Measurements from ENCODE around the gene MMP15. TPM values are rescaled to one million over a fixed set of nuclear protein-coding genes. Genes with fewer than 3 reads are reported as not detected.

Gene MMP15
- total RNA-seq, 1 experiment from 2014 or later, result 55.5 TPM

DNA sequence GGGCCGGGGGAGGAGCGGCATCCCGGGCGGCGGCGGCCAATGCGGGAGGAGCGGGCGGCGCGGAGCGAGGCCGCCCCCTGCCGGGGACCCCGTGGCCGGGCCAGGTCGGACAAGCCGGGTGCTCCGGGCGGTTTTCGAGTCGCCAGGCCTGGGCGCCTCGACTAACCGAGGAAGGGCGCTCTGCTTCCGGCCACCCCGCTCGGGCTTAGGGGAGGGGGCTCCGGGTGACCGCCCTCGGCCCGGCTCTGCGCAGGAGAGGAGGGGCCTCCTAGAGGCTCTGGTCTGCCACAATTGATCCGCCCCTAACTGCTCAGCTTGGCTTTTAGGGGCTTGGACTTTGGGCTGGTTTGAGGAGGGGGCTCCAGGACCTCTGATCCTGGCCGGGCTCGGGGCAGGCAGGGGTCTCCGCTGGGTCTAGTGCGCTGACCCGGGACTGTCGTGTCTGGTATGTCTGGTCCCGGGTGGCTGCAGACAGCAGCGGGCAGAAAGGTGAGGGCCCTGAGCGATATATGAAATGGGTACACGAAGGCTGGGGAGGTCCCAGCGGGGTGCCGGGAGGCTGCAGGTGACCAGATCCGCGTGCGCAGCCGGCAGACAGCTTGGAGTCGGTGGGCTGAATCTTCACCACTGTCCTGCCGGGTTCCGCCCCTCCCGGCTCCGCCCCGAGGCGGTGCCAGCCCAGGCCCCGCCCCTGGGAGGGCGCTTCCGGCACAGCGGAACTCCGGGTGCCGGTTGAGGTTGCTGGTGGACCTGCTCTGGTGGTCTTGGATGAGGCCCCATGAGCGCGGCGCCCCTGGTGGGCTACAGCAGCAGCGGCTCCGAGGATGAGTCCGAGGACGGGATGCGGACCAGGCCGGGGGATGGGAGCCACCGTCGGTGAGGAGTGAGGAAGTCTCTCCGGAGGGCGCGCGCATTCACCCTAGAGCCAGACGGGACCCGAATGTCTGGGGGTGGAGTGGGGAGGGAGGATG, 24.6 kb upstream of the MMP15 start, which contains the start of gene USB1 (continued):
- TF ChIP-seq ZNF232 (CRISPR knock-in tag; IDR thresholded peaks at IDR 0.05) (no peak), ATF1 (CRISPR knock-in tag; IDR thresholded peaks at IDR 0.05) (no peak), NR2C2 (CRISPR knock-in tag; IDR thresholded peaks at IDR 0.05) (no peak), ZNF138 (CRISPR knock-in tag; conservative IDR thresholded peaks at IDR 0.05) (no peak), ESRRA (CRISPR knock-in tag; IDR thresholded peaks at IDR 0.05; ENCODE audit: borderline replicate concordance) (no peak), ETV6 (CRISPR knock-in tag; IDR thresholded peaks at IDR 0.05) (peak; percentile 44; the same call in 1 of the 2 replicates)
- TF ChIP-seq, protein P1, sequence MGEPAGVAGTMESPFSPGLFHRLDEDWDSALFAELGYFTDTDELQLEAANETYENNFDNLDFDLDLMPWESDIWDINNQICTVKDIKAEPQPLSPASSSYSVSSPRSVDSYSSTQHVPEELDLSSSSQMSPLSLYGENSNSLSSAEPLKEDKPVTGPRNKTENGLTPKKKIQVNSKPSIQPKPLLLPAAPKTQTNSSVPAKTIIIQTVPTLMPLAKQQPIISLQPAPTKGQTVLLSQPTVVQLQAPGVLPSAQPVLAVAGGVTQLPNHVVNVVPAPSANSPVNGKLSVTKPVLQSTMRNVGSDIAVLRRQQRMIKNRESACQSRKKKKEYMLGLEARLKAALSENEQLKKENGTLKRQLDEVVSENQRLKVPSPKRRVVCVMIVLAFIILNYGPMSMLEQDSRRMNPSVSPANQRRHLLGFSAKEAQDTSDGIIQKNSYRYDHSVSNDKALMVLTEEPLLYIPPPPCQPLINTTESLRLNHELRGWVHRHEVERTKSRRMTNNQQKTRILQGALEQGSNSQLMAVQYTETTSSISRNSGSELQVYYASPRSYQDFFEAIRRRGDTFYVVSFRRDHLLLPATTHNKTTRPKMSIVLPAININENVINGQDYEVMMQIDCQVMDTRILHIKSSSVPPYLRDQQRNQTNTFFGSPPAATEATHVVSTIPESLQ (CRISPR knock-in tag; IDR thresholded peaks at IDR 0.05), result no peak
- TF ChIP-seq, protein P2, sequence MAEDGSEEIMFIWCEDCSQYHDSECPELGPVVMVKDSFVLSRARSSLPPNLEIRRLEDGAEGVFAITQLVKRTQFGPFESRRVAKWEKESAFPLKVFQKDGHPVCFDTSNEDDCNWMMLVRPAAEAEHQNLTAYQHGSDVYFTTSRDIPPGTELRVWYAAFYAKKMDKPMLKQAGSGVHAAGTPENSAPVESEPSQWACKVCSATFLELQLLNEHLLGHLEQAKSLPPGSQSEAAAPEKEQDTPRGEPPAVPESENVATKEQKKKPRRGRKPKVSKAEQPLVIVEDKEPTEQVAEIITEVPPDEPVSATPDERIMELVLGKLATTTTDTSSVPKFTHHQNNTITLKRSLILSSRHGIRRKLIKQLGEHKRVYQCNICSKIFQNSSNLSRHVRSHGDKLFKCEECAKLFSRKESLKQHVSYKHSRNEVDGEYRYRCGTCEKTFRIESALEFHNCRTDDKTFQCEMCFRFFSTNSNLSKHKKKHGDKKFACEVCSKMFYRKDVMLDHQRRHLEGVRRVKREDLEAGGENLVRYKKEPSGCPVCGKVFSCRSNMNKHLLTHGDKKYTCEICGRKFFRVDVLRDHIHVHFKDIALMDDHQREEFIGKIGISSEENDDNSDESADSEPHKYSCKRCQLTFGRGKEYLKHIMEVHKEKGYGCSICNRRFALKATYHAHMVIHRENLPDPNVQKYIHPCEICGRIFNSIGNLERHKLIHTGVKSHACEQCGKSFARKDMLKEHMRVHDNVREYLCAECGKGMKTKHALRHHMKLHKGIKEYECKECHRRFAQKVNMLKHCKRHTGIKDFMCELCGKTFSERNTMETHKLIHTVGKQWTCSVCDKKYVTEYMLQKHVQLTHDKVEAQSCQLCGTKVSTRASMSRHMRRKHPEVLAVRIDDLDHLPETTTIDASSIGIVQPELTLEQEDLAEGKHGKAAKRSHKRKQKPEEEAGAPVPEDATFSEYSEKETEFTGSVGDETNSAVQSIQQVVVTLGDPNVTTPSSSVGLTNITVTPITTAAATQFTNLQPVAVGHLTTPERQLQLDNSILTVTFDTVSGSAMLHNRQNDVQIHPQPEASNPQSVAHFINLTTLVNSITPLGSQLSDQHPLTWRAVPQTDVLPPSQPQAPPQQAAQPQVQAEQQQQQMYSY (CRISPR knock-in tag; IDR thresholded peaks at IDR 0.05), result no peak
- TF ChIP-seq, protein P3, sequence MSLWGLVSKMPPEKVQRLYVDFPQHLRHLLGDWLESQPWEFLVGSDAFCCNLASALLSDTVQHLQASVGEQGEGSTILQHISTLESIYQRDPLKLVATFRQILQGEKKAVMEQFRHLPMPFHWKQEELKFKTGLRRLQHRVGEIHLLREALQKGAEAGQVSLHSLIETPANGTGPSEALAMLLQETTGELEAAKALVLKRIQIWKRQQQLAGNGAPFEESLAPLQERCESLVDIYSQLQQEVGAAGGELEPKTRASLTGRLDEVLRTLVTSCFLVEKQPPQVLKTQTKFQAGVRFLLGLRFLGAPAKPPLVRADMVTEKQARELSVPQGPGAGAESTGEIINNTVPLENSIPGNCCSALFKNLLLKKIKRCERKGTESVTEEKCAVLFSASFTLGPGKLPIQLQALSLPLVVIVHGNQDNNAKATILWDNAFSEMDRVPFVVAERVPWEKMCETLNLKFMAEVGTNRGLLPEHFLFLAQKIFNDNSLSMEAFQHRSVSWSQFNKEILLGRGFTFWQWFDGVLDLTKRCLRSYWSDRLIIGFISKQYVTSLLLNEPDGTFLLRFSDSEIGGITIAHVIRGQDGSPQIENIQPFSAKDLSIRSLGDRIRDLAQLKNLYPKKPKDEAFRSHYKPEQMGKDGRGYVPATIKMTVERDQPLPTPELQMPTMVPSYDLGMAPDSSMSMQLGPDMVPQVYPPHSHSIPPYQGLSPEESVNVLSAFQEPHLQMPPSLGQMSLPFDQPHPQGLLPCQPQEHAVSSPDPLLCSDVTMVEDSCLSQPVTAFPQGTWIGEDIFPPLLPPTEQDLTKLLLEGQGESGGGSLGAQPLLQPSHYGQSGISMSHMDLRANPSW (CRISPR knock-in tag; conservative IDR thresholded peaks at IDR 0.05; ENCODE audit: low read depth), result no peak
- TF ChIP-seq, protein P4, sequence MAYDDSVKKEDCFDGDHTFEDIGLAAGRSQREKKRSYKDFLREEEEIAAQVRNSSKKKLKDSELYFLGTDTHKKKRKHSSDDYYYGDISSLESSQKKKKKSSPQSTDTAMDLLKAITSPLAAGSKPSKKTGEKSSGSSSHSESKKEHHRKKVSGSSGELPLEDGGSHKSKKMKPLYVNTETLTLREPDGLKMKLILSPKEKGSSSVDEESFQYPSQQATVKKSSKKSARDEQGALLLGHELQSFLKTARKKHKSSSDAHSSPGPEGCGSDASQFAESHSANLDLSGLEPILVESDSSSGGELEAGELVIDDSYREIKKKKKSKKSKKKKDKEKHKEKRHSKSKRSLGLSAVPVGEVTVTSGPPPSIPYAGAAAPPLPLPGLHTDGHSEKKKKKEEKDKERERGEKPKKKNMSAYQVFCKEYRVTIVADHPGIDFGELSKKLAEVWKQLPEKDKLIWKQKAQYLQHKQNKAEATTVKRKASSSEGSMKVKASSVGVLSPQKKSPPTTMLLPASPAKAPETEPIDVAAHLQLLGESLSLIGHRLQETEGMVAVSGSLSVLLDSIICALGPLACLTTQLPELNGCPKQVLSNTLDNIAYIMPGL (CRISPR knock-in tag; IDR thresholded peaks at IDR 0.05), result peak; percentile 47; the same call in 1 of the 2 replicates

DNA sequence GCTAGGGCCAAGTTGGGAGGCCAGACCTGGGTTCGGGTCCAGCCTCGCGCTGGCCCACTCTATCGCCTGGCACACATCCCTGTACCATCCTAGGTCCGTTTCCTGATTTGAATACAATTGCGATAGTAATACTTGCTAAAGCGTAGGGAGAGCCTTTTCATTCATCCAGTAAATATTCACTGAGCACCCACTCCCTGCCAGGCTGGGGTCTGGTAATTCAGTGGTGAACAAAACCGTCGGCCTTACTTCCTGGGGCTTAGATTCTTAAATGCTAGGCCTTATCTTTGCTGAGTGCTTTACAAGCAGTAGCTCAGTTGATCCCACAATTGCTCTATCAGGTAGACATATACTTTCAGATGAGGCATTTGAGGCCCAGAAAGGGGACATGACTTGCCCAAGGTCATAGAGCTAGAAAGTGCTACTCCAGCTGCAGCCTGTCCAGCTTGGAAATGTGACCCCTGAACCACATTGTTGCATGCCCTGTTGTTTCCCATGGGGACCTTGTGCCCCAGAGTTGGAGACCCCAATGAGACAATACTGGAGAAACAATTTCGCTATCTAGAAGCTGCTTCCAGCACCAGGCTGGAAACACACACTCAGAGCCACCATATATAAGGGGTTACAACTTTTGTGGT, 23.7 kb upstream of the MMP15 start:
- ATAC-seq (no peak), DNase-seq (ENCODE audit: low spot score) (no peak)
- H3K4me3 Mint-ChIP-seq, result peak overlapping the region; percentile 83
- peaks cover 4% of the 10 kb centered on the region; the same call in 1 of the 2 replicates for H3K9me3 Mint-ChIP-seq
- no peak overlapping the region for H3K27ac Mint-ChIP-seq
- ChIA-PET CTCF (interaction anchor here (0.6 to 6.1 kb wide), 16 partner anchors 9 to 267 kb away, joined by 3 to 56 read pairs (median 4); partner anchors contain the start of gene KATNB1), POLR2A (interaction anchor here (0.6 kb wide), 1 partner anchor 479 kb away, joined by 3 read pairs; no protein-coding TSS in a partner anchor)
- H3K4me1 Mint-ChIP-seq, result peaks cover 23% of the 10 kb centered on the region
- no peaks in the 10 kb centered on the region for H3K27me3 Mint-ChIP-seq (ENCODE audit: low read depth)
- H3K36me3 Mint-ChIP-seq, result peaks cover 29% of the 10 kb centered on the region
- TF ChIP-seq RORB (CRISPR knock-in tag; IDR thresholded peaks at IDR 0.05) (no peak), JAZF1 (CRISPR knock-in tag; IDR thresholded peaks at IDR 0.05) (no peak)
- TF ChIP-seq, protein P5, sequence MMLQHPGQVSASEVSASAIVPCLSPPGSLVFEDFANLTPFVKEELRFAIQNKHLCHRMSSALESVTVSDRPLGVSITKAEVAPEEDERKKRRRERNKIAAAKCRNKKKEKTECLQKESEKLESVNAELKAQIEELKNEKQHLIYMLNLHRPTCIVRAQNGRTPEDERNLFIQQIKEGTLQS (CRISPR knock-in tag; conservative IDR thresholded peaks at IDR 0.05), result no peak
- TF ChIP-seq, protein P6, sequence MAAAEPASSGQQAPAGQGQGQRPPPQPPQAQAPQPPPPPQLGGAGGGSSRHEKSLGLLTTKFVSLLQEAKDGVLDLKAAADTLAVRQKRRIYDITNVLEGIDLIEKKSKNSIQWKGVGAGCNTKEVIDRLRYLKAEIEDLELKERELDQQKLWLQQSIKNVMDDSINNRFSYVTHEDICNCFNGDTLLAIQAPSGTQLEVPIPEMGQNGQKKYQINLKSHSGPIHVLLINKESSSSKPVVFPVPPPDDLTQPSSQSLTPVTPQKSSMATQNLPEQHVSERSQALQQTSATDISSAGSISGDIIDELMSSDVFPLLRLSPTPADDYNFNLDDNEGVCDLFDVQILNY (CRISPR knock-in tag; IDR thresholded peaks at IDR 0.05), result no peak
- TF ChIP-seq, protein P2 (CRISPR knock-in tag; IDR thresholded peaks at IDR 0.05), result no peak
- TF ChIP-seq, protein P4 (CRISPR knock-in tag; IDR thresholded peaks at IDR 0.05), result no peak
